NCI-H2107 (cell line): ENCODE results near the gene GOT2.
"Not testable (repeated sequence)": the region's sequence is repeated elsewhere in the genome, so short reads cannot be mapped to it uniquely, and the experiment has no call there.

Experiments used
- DNase-seq: peaks from one replicate; lab custom pipeline; 2025; lab: John Stamatoyannopoulos, UW

Gene GOT2

DNA sequence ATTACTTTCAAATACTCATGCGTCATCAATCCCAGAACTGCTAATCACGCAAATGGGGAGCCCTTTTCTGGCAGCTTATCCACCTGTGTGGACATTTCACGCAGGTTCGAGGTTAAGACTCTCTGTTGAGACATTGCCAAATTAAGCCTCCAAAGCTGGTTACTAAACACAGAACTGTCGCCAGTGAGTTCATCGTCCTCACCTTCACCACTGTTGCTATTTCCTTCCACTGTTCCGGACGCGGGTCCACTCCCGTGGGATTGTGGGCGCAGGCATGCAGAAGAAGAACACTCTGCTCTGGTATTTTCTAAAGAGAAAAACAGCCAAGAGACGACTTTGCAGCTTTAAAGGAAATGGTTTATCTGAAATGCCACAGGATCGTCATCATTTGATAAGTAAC lies 16.1 kb downstream of the GOT2 start:
- no peak for DNase-seq

DNA sequence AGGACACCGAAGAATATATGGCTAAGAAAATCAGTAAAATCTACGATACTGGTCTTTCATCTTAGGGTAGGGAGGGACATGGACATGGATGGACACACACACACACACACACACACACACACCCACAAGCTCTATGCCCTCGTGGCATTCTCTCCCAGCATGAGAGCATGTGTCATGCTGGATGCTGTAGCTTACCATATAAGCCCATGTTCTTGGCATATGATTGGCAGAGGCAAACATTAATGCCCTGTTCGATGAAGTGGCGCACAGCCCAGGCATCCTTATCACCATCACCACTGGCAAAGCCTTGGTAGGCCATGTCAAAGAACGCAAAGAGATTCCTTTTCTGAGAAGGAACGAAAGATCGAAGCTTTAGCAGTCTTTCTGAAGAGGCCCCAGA lies 17.6 kb downstream of the GOT2 start:
- DNase-seq, result no peak

DNA sequence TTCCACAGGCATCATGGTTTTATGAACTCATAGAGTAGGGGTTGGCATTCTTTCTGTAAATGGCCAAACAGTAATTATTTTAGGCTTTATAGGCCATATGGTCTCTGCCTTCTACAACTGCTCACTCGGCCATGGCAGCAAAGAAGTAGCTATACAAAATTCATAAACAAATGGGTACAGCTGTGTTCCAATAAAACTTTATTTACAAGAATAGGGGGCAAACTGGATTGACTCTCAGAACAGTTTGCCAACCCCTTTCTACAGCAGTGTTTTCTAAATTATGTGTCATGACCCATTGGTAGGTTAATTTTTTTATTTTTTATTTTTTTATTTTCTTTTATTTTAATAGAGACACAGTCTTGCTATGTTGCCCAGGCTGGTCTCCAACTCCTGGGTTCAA lies 20.4 kb downstream of the GOT2 start:
- DNase-seq, result no peak

DNA sequence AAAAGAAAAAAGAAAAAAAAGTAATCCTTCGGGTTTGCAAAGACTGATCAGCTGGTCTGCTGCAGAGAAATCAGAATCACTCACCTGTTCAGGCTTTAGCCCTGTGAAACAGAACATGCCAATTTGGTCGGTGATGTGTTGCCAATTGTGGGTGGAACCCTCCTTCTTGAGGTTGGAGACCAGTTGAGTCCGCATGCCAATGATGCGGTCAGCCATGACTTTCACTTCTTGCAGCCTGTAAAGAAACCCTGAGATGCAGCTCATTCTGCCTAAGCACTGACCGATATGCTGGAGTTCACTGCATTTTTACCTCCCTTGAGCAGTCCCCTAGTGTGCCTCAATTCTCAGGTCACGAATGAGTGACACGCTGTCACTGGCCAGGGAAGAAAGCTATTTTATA lies 24.8 kb downstream of the GOT2 start:
- no peak for DNase-seq

DNA sequence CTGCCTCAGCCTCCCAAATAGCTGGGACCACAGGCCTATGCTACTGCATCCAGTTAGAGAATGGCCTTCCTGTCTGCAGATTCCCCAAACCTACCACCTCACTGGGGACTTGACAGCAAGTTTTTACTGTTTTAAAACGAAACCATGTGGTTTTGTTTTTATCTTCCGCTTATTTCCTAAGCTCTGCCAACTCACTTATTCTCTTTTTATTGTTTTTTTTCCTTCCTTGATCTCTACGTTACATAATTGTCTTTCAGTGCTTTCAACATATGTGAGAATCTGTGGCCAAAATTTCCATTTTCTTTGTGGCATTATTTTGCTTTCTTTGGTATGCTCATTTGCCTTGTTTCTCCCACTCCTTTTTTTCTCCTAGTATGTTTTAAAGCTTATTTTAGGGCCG lies 35.0 kb downstream of the GOT2 start:
- DNase-seq, result no peak

DNA sequence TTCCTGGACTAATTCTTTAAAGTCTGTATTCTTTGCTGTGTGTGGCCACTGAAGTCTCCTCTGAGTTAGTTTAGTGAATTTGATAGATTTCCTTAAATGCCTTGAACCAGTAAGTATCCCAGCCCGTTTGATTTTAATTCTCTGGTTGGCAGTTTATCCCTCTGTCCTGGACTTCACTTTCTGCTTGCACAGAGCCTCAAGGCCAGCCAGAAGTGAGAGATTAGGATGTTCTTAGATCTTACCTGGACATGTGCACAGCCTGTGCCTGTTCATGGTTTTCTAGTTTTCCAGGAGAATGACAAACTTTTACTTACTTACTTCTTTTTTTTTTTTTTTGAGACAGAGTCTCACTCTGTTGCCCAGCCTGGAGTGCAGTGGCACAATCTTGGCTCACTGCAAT lies 38.7 kb downstream of the GOT2 start:
- DNase-seq, result no peak

DNA sequence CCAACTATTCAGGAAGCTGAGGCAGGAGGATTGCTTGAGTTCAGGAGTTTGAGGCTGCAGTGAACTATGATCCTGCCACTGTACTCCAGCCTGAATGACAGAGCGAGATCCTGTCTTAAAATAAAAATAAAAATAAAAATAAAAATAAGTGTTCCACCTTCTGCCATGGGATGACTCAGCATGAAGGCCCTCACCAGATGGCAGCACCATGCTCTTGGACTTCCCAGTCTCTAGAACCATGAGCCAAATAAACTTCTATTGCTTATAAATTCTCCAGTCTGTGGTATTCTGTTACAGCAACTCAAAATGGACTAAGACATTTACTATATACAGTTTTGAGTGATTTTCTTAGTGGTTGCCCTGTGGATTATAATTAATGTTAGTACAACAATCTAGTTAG lies 41.7 kb downstream of the GOT2 start:
- DNase-seq, result no peak

DNA sequence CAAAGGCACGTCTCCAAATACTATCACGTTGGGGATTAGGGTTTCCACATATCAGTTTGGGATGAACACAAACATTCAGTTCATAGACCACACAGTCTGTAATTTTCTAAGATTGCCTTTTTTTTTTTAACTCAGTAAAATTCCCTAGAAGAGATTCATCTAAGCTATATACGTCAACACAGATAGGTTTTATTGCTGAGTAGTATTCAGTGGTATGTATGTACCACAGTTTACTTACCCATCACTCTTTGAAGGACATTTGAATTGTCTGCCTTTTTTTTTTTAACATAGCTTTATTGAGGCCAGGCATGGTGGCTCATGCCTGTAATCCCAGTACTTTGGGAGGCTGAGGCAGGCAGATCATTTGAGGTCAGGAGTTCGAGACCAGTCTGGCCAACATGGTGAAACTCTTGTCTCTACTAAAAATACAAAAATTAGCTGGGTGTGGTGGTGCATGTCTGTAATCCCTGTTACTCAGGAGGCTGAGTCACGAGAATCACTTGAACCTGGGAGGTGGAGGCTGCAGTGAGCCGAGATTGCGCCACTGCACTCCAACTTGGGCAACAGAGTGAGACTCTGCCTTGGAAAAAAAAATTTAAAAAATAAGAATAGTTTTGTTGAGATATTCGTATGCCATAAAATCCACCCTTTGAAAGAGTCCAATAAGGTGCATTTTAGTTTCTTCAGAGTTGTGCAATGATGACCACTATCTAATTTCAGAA lies 47.0 kb downstream of the GOT2 start:
- DNase-seq, result not testable (repeated sequence)

DNA sequence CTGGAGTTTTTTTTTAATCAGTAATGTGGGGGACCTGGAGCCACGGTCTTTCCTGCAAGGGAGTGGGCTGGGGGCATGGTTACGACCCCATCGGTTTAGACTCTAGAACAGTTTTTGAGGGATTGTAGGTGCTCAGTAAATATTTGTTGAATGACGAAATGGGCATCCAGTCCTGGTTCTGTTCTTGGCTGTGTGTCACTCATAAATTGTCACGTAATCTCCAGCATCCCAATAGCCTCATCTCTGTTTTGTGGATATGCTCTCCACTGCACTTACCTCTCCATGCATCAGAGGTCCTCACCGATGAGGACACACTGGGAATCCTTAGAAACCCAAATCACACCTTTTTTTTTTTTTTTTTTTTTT lies 49.0 kb downstream of the GOT2 start:
- DNase-seq, result no peak

DNA sequence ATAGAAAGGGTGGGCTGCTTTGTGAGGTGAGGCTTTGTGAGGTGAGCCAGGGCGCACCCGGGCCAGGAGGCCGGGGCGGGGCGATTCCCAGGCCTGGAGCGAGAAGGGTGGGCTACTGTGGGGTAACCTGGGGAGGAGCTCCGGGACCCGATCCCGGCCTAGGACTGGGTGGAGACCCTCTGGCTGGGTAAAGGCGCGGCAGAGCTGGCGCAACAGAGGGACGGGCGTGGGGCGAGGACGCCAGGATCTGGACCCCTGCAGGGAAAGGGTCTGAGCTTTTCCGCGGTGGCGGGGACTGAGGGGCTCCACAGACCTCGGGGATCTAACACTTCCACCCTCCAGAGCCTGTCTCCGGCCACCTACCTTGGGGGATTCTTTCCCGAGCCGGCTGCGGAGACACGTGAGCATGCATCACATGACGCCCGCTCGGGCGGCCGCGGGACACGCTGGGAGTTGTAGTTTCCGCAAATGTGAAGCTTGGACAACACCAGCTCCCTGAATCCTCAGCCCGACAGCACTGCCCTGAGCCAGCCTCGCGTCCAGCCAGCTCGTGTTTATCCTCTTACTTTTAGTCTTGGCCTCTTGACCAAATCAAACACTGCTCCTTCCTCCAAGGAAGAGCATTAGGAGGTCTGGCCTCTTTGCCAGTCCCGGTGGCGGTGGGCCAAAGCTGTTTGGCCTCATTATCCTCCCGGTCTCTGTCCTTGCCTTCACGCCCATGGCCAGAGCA lies 49.6 kb downstream of the GOT2 start, which contains the start of gene SLC38A7:
Gene SLC38A7, minus strand, starts transcription at position 417 of the 730 bp plus-strand sequence. CDS start 4,644 bp downstream, outside the sequence.
- peak; percentile 58 for DNase-seq

DNA sequence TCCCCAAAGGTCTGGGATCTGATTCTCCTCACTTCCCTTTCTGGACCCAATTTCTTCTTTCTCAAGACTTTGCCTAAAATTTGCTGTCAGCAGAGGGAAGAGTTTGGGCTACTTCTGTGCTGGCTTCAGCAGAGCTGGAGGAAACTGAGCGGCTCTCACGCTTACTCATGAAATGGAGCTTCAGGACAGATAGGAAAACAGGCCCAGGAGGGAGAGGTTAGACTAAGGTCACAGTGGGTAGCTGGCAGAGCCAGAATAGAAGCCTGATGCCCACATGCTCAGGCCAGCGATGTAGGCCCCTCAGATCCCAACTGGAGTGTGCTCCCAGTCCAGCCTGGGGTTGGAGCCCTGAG lies 50.1 kb downstream of the GOT2 start:
- DNase-seq, result no peak

DNA sequence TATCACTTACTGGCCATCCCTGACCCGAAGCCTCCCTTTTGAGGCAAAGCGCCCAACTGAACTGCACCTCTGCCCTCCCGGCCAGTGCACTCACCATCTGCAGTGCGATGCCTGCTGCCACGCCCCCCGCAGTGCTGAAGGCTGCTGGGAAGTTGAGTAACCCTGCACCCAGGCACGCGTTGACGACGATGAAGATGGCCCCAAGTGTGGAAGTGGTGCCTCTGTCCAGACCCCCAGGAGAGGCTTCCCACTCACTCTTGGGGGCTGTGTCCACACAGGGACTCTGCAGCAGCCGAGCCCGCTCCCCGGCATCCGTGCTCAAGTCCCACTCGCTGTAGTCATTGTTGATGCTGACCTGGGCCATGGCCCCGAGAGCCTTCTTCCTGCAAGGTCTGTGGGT lies 54.4 kb downstream of the GOT2 start:
- no peak for DNase-seq

DNA sequence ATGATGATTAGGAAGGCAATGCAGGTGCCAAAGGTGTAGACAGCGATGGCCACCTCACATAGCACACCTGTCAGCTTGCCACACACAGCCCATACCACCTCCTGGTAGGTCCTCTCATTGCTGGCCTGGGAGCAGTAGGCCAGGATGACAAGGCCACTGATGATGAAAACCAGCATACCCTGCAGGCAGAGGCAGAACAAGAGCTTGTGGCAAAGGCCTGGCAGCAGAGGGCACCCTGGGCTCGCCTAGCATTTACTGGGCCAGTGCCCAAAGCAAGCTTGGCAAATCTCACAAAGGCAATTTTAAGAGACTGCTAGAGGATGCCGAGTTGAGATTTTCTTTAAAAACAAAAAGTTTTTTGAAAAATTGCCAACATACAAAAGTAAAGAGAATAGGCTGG lies 55.4 kb downstream of the GOT2 start:
- no peak for DNase-seq

DNA sequence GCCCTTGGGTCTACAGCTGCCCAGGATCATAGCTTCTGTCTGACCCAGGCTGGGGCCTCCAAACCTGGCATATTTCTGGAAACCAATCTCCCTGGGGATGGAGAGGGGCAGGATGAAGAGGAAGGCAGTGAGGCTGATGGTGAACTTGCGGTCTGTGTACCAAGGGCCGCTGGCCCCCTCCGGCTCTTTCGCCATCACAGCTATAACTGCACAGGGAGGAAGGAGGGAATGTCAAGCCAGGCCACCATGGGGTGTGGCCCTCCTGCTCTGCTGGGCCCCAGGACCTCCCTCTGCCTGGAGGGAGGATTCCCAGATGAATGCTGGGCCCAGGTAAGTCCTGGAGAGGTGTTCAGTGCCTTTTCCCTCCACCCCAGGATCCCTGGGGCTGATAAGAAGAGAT lies 55.8 kb downstream of the GOT2 start:
- DNase-seq, result no peak

DNA sequence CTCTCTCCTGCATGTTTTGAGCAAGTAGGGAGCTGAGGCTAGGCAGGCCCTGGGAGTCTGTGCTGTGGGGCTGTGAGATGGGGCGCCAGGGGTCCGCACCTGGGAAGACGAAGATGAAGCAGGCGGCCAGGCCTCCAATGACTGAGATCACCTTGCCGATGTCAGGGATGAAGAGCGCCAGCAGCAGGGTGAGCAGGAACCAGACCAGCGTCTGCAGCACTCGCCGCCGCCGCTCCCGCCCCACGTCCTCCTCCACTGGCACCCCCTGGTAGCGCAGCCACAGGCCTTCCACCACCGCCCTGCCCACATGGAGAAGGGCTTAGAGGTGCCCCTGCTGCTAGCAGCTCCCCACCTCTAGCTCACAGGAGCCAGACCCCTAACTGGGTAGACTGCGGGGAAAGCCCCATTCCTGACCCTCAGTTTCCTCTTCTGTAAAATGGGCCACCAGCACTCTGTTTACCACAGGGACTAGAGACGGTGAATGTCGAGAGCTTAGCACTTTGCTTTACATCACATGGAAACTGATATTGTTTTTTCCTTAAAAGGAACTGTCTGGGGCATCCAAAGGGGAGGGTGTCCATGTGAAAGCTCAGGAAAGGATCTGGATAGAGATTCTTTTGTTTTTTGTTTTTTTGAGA lies 63.1 kb downstream of the GOT2 start:
- no peak for DNase-seq

DNA sequence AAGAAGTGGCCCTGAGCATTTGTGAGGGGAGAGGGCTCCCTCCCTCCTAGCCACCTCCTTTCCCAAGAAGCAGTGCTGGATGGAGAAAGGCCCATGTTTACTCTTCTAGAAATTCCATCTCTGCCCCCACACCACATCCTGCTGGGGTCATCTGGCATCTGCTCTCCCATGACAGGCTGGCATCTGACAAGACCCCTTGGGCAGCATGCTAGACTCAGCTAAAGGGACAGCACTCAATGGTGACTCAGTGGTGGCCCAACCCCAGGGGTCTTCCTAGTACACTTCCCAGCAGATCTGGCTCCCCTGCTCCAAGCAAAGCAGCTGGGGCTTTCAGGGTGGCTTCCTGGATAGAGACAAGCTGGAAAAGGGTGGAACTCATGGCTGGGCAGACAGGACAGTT lies 63.9 kb downstream of the GOT2 start:
- DNase-seq, result no peak

DNA sequence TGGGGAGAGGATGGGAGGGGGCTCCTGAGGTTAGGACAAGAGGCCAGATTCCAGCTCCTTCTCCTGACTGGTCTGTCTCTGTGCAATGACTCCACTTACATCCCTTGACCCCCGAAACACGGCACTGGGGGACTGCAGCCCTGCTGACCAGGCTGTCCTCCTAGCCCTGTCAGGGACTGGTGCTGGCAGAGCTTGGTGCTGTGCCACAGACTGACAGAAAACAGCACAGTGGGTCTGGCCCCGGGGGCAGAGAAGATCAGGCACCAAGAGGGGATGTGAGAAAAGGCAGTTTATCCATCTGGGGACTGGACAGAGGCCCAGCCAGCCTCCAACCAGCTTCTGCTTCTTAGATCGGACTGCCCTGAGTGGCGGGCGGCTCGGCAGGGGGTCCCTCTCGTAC lies 68.9 kb downstream of the GOT2 start:
- no peak for DNase-seq

DNA sequence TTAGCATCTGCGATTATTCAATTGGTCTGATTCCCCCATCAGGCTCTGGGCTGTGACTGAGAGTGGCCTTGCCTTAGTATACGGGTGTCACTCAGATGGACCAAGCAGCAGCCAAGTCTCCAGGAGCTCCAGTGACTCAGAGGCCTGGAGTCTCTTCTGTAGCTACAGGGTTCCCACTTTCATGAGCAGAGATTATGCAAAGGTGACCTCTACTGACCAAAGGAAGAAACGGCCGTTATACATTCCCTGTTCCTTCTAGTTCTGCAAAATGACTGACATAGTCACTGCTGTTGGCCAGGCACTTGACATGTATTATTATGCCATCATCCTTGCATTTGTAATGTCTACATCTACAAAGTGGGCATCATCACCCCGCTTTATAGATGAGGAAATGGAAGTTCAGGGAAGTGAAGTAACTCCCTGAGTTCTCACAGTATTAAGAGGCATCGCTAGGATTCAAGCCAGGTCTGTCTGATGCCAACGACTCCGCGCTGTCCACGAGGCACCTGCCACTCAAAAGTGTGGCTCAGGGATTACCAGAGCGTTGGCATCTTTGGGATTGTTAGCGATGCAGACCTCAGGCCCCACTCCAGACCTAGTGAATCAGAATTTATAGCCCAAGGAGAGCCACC lies 72.8 kb downstream of the GOT2 start:
- DNase-seq, result peak; percentile 3

DNA sequence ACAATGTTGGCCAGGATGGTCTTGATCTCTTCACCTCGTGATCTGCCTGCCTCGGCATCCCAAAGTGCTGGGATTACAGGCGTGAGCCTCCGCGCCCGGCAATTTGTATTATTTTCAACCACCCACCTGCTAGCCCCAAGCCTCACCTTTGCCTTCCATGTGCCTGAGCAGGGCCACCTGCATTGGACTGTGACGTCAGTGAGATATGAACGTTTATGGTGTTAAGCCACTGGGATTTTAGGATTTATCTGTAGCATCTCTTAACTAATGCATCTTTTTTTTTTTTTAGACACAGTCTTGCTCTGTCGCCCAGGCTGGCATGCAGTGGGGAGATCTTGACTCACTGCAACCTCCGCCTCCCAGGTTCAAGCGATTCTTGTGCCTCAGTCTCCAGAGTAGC lies 74.2 kb downstream of the GOT2 start:
- DNase-seq, result not testable (repeated sequence)

DNA sequence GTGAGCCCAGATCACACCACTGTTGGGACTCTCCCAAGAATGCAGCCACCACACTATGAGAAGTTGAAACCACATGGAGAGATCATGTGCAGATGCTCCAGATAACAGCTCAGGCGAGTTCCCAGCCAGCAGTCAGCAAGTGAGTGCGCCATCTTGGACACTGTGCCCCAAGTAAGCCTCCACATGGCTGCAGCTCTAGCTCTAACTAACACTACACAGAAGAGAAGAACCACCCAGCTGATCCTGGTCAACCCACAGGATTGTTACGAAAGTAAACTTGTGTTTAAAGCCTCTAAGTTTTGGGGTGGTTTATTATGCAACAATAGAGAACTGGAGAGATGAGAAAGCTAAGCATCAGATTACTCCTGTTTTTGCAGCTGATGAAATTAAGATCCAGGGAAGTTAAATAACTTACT lies 75.3 kb downstream of the GOT2 start:
- DNase-seq, result no peak
